HG03103 (cell line): Measurements from ENCODE around the gene NOL12.
"Not testable (repeated sequence)": the region's sequence is repeated elsewhere in the genome, so short reads cannot be mapped to it uniquely, and the experiment has no call there.

Experiments
- ATAC-seq: cut with Tn5 transposase; IDR thresholded peaks from one replicate; pipeline ENCODE4 v1.9.1; 2021; ENCODE audit warnings: low read depth; ENCODE audit not compliant: unreplicated experiment

The NOL12 gene

GRCh38 chr22:37686002-37686982 lies at the start of gene NOL12:
TSS of gene NOL12 (plus strand) at chr22:37686343. CDS start at chr22:37686393, 50 bp downstream.
- no peak for ATAC-seq

GRCh38 chr22:37636949-37637273 lies 49.2 kb upstream of the NOL12 start:
- no peak for ATAC-seq

GRCh38 chr22:37638391-37639069 lies 47.6 kb upstream of the NOL12 start:
- no peak for ATAC-seq

GRCh38 chr22:37639070-37639760 lies 46.9 kb upstream of the NOL12 start, which contains the start of gene SH3BP1:
TSS of gene SH3BP1 (plus strand) at chr22:37639669. CDS start at chr22:37639788, 119 bp downstream.
- no peak for ATAC-seq

- ATAC-seq = no peak
Observed at GRCh38 chr22:37639771-37640590, 46.2 kb upstream of the NOL12 start.

- no peak for ATAC-seq
Observed at GRCh38 chr22:37640591-37641560, 45.3 kb upstream of the NOL12 start.

- no peak for ATAC-seq
Observed at GRCh38 chr22:37641561-37641949, 44.6 kb upstream of the NOL12 start.

- ATAC-seq = no peak
Observed at GRCh38 chr22:37643225-37643847, 42.8 kb upstream of the NOL12 start.

GRCh38 chr22:37647317-37647716 lies 38.8 kb upstream of the NOL12 start:
- ATAC-seq = no peak

- no peak for ATAC-seq
Observed at GRCh38 chr22:37647928-37648327, 38.2 kb upstream of the NOL12 start.

- ATAC-seq = no peak
Observed at GRCh38 chr22:37650463-37651136, 35.5 kb upstream of the NOL12 start.

- ATAC-seq = no peak
Observed at GRCh38 chr22:37654563-37655251, 31.4 kb upstream of the NOL12 start.

GRCh38 chr22:37655252-37655563 lies 30.9 kb upstream of the NOL12 start:
- ATAC-seq = no peak

GRCh38 chr22:37656583-37656982 lies 29.6 kb upstream of the NOL12 start:
- not testable (repeated sequence) for ATAC-seq

- ATAC-seq = no peak
Observed at GRCh38 chr22:37657590-37658132, 28.5 kb upstream of the NOL12 start.

GRCh38 chr22:37658133-37659065 lies 27.7 kb upstream of the NOL12 start, which contains the start of gene PDXP:
TSS of gene PDXP (plus strand) at chr22:37658723. CDS start at chr22:37658783, 60 bp downstream.
- ATAC-seq = peak; percentile 78
